HG02973 (cell line): ENCODE results near the gene RGMB.
"Not testable (repeated sequence)": the region's sequence is repeated elsewhere in the genome, so short reads cannot be mapped to it uniquely, and the experiment has no call there.

ENCODE experiments used
- ATAC-seq: cut with Tn5 transposase; IDR thresholded peaks from one replicate; pipeline ENCODE4 v1.9.1; 2021; ENCODE audit warnings: moderate library complexity; ENCODE audit not compliant: unreplicated experiment

The RGMB gene, protein sequence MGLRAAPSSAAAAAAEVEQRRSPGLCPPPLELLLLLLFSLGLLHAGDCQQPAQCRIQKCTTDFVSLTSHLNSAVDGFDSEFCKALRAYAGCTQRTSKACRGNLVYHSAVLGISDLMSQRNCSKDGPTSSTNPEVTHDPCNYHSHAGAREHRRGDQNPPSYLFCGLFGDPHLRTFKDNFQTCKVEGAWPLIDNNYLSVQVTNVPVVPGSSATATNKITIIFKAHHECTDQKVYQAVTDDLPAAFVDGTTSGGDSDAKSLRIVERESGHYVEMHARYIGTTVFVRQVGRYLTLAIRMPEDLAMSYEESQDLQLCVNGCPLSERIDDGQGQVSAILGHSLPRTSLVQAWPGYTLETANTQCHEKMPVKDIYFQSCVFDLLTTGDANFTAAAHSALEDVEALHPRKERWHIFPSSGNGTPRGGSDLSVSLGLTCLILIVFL

DNA sequence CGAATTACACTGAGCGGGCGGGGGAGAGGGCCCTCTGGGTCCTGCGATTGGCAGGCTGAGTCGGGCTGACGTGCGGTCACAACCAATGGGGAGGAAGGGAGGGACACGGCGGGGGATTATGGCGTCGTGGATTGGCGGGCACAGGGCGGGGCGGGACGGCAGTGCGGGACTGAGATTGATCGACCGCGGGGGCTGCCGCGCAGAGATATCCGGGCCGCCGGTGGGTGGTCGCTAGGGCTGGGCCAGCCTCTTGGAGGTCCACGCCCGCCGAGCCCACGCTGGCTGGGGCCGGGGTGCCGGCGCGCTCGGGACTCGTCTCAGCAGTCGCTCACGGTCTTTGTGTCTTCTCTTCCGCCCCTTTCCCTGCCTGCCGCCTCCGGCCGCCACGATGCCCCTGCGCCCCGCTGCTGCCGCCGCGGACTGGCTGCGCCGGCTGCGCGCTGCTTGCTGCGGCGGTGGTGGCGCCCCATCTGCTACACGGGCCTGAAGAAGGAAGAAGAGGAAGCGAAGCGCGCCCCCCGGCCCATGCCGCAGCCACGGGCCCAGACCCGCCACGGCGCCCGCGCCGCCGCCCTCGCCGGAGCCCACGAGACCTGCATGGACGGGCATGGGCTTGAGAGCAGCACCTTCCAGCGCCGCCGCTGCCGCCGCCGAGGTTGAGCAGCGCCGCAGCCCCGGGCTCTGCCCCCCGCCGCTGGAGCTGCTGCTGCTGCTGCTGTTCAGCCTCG lies at the start of gene RGMB:
Gene RGMB (plus strand): TSS at position 200 of the 728 bp plus-strand sequence. CDS start 408 bp downstream, at position 608.
- peak; percentile 83 for ATAC-seq

DNA sequence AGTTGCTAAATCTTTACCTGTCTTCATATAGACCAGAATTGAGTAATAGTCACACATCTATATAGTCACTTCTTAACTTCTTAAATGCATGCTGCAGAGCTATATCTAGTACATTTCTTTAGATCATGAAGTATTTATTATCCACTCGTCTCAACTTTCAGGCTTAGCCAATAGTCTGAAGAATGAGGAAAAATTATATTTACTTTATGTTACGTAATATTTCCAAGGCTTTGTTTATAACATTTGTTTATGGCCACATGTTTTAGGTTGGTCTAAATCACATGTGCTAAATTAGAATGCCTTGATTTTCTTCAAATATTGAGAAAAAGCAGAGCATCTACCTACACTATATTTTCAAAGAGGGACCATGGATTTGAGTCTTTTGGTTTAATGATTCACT lies 47.2 kb upstream of the RGMB start:
- no peak for ATAC-seq

DNA sequence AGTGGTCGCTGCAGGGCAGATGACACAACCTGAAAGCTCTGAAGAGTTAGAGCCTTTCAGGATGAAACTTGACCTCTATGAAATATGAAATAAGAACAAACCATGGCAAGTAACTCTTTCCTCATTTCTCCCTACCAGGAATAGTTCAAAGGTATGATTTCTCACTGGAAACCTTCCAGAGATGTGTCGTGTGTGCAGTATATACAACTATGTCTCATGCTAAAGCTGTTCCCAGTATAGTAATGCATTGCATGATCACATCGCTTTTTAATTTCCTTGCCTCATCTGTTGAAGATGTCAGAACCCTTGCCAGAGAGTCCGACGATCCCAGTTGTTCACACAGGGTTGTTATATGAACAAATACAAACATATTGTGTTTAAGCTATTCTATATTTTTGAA lies 45.8 kb upstream of the RGMB start:
- no peak for ATAC-seq

DNA sequence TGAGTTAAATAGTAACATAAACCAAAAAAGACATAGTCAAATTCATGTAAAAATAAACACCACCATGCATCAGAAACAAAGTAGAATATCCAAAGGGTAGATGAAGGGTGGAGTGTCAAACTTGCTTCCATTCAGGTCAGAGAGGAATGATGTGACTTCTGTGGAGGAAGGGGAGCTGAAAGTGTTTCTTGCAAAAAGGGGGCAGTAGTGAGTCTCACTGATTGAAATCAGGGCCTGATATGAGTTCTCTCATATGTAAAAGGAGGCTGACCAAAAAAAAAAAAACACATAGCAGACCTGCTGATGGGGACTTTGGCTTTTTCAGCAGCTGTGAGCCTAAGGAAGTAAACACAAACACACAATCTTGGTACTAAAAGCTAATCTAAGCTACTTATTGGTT lies 38.8 kb upstream of the RGMB start:
- ATAC-seq: no peak

DNA sequence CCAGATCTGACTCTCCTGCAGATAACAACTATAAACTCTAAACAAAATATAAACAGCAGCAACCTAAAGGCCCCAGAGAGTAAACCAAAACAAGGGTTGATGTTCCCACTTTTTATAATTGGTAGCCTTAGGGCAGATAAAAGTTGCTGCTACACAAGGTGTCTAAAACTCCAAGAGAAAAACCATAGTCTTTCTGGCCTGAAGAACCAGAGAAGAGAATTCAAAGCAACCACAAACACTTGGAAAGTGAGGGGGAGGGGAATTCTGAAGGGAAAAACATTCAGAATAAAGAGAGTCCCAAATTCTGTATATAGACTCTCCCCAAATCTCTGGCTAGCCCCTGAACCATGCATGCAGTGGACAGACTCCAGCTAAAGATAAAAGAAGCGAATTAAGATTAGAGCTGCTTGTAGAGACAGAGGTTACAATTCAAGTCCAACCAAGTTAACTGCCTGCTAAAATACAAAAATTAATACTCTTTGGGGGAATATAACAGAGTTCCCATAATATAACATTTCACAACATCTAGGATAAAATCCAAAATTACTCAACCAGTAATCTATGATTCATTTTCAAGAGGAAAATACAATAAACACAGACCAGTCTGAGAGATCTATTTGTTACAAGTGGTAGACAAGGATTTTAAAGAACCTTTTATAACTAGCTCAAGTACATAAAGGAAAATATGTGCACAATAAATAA lies 37.5 kb upstream of the RGMB start:
- ATAC-seq: no peak

DNA sequence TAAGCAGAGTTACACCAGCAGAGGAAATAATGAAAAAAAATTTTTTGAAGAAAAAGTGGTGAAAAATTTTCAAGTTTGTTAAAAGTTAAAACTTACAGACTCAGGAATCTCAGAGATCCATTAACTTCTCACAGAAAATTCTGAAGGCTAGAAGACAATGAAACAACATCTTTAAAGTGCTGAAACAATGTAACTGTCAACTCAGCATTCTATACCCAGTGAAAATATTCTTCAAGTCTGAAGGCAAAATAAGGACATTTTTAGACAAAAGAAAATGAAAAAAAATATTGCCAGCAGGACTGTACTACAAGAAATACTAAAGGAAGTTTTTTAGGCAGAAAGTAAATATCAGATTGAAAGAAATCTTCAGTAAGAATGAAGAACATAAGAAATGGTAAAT lies 36.7 kb upstream of the RGMB start:
- no peak for ATAC-seq

DNA sequence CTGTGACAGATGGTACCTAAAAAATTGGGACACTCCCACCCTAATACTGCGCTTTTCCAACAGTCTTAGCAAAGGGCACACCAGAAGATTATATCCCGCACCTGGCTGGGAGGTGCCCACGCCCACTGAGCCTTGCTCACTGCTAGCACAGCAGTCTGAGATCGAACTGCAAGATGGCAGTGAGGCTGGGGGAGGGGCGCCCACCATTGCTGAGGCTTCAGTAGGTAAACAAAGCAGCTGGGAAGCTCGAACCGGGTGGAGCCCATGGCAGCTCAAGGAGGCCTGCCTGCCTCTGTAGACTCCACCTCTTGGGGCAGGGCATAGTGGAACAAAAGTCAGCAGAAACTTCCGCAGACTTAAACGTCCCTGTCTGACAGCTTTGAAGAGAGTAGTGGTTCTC lies 36.0 kb upstream of the RGMB start:
- ATAC-seq: not testable (repeated sequence)

DNA sequence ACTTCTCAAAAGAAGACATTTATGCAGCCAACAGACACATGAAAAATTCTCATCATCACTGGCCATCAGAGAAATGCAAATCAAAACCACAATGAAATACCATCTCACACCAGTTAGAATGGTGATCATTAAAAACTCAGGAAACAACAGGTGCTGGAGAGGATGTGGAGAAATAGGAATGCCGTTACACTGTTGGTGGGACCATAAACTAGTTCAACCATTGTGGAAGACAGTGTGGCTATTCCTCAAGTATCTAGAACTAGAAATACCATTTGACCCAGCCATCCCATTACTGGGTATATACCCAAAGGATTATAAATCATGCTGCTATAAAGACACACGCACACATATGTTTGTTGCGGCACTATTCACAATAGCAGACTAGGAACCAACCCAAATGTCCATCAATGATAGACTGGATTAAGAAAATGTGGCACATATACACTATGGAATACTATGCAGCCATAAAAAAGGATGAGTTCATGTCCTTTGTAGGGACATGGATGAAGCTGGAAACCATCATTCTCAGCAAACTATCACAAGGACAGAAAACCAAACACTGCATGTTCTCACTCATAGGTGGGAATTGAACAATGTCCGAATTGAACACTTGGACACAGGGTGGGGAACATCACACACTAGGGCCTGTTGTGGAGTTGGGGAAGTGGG lies 34.8 kb upstream of the RGMB start:
- not testable (repeated sequence) for ATAC-seq

DNA sequence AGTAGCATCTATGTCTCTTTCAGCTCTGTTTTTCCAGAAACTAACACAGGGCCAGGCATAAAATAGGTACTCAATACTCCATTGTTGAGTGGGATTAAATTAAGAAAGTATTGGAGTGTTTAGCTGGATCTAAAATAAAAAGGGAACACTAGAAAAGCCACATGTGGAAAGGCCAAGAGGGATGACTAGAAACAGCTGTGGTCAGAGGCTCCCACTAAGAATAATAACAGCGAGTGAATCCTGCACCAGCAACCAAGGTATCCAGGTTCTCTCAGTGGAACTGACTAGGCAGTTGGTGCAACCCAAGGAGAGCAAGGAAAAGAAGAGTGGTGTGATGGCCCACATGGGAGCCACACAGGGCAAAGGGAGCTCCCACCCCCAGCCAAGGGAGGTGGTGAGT lies 31.5 kb upstream of the RGMB start:
- ATAC-seq: no peak

DNA sequence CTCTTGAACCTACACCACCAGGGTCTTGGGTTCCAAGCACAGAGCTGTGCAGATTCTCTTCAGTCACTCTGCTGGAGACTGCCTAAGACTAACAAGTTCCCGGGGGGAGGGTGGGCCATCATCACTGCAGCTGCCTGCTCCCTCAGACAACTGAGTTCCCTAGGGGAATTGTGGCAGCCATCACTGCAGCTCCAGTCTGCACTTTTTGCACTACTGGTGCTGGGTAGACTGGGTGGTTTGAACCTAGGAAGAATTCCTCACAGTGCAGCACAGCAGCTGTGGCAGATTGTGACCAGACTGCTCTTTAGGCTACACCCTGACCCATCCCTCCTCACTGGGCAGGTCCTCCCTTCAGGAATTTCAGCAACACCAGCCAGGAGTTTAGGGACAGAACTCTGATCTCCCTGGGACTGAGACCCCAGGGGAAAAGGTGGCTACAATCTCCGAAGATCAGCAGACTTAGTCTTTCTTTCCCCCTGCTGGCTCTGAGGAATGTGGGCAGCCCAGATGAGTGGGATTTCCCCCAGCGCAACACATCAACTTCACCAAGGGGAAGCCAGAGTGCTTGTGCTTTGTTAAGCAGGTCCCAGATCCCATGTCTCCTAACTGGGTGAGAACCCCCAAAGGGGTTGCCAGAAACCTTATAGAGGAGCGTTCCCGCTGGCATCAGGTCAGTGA lies 30.9 kb upstream of the RGMB start:
- ATAC-seq: no peak

DNA sequence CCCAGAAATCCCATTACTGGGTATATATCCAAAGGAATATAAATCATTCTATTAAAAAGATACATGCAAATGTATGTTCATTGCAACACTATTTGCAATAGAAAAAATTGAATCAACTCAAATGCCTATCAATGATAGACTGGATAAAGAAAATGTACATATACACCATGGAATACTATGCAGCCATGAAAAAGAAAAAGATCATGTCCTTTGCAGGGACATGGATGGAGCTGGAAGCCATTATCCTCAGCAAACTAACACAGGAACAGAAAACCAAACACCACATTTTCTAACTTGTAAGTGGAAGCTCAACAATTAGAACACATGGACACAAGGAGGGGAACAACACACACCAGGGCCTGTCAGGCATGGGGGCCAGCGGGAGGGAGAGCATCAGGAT lies 25.2 kb upstream of the RGMB start:
- not testable (repeated sequence) for ATAC-seq

DNA sequence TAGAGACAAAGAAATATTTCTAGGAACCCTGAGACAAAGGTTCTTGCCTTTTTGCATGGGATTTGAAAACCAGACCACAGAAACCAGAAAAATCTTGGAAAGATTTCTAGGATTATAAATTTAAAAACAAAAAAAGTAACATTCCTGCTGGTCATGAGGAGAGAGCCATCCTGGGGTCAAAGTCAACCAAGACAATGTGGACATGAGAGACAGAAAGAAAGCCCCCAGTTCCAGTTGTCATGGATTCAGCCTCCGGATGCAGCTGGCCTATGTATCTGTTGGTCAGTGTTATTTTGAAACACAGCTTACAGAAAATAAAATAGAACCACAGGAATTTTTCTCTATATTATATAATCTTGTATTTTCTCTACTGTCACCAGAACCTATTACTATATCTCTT lies 24.4 kb upstream of the RGMB start:
- no peak for ATAC-seq

DNA sequence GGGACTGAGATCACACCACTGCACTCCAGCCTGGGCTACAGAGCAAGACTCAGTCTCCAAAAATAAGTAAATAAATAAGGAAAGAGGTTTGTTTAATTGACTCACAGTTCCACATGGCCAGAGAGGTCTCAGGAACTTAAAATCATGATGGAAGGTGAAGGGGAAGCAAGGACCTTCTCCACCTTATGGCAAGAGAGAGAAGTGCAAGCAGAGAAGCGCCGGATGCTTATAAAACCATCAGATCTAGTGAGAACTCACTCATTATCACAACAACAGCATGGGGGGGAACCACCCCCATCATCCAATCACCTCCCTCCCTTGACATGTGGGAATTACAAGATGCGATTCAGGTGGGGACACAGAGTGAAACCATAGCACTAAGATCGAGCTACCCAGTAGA lies 22.8 kb upstream of the RGMB start:
- peak; percentile 69 for ATAC-seq

DNA sequence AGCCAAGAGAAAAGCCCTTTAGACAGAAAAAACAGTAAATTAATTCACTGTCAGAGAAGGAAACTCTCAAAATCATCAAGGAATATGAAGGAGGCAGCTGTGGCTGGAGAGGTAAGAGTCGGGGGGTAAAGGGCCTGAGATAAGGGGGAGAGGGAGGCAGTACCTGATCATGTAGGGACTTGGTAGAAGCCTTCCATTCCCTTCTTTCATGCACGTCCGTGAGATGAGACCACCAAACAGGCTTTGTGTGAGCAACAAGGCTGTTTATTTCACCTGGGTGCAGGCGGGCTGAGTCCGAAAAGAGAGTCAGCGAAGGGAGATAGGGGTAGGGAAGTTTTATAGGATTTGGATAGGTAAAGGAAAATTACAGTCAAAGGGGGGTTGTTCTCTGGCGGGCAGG lies 21.1 kb upstream of the RGMB start:
- ATAC-seq: not testable (repeated sequence)

DNA sequence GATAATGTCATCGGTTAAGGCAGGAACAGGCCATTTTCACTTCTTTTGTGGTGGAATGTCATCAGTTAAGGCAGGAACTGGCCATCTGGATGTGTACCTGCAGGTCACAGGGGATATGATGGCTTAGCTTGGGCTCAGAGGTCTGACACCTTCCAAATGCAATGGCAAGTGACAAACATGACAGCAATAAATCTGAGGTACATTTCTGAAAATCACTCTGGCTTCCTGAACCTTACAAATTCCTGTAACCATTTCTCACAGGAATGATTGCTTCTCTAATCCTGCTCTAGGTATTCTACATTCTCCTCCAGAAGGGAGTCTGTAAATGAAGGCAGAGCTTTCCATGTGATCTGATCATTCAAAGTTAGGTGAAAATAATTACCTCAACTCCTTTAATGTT lies 20.7 kb upstream of the RGMB start:
- ATAC-seq: not testable (repeated sequence)

DNA sequence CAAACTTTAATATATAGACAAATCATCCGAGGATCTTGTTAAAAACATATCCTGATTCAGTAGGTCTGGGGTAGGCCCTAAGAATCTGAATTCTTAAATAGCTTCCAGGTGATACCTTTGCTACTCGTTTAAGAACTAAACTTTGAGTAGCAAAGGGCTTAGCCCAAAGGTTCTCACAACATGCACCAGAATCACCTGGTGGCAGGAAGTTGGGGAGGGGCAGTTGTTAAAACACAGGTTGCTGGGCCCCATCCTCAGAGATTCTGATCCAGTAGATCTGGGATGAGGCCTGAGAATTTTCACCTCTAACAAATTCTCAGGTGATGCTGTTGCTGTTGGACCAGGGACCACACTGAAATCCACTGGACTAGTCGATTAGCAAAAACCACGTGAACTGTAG lies 20.0 kb upstream of the RGMB start:
- ATAC-seq: no peak

DNA sequence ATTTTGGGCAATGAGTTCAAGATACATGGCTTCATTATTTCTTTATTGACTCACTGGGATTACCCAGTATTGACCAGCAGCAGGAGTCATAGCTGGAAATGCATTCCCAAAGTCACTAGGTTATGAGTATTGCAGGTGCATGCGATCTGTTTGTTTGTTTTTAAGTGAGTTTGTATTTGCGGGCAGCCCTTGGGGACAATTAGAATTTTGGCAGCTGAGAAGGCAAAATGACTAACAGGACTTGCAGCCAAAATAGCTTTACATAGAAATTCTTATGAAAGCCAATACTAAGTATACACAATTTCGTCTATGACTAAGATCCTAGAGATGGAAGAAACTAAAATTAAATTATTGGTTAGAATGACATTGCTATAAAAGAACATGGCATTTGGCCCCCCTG lies 18.1 kb upstream of the RGMB start:
- ATAC-seq: no peak

DNA sequence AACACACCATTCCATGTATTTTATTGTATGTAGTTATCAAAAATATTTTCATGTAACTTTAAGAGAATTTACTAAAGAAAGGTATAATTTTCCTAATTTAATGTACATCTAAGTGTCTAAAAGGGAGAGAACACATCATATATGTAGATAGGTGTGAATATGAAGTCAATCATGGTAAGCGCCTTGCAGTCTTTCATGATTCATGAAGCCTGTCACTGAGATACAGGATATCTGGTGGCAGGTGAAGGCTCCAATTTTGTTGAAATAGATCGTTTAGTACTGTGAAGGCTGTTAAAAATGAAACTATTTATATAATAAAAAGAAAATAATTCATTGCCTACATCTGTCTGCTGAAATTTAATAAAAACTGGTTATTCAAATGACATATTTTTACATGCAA lies 15.5 kb upstream of the RGMB start:
- no peak for ATAC-seq

DNA sequence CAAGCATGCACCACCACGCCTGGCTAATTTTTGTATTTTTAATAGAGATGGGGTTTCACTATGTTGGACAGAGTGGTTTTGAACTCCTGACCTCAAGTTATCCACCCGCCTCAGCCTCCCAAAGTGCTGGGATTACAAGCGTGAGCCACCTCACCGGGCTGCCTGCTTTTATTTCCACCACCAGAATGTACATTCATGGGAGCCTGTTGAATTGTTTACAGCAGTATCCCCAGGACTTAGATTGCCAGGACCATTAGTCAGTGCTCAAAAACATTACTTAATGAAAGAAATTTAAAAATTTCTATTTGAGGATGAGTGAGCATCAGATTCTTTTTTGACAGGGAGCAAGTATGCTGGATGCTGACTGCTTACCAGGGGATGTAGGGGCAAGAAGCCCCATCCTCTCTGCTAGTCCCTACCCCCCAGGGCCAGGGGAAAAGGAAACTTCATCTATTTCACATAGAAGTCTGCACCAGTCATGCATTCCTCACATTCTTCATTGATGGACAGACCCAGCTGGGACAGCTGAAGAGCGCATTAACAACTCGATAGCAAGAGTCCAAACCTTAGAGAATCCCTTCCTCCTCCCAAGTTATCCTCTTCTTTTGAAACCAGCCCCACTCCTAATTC lies 10.3 kb upstream of the RGMB start:
- no peak for ATAC-seq

DNA sequence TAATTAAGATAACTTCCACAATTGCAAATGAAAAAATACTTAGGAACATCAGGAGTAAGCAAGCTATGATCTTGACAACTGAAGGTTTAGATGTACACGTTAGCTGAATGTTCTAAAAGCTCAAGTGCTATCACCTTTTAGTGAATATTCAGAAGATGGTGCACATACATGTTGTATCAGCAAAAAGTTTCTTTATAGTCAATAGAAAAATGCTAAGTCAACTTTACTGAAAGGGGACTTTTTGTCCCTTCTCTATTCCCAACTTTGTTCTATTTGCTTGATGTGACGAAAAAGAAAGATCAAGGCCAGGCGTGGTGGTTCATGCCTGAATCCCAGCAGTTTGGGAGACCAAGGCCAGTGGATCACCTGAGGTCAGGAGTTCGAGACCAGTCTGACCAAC lies 7.6 kb upstream of the RGMB start:
- no peak for ATAC-seq
